SK-N-SH (cell line): ENCODE measurements around the gene SEC14L6. TPM values are rescaled to one million over a fixed set of nuclear protein-coding genes. Genes with fewer than 3 reads are reported as not detected.

Source experiments
- CTCF ChIA-PET: fragments of 300-600, 350-600 bp; formaldehyde crosslinking; extraction: SDS; loops from one replicate; lab custom pipeline; 2021; lab: Yijun Ruan, JAX
- POLR2A ChIA-PET: fragments of 350-600 bp; sonication (Branson Sonifier 250); formaldehyde crosslinking; extraction: SDS; loops from one replicate; lab custom pipeline; 2020; ENCODE audit warnings: antibody characterized with exemption, inconsistent platforms; lab: Yijun Ruan, JAX
- DNase-seq: peaks from one replicate; pipeline ENCODE4 v3.0.0; 2012
- H2AFZ ChIP-seq: fragments of 200-600 bp; sonication (generic); 2 replicates; pipeline ENCODE4 v1.8.1; 2016; ENCODE audit warnings: antibody characterized with exemption, mild to moderate bottlenecking, low read depth
- H3F3A ChIP-seq: fragments of 200-600 bp; sonication (generic); replicated peaks from 2 replicates; pipeline ENCODE3; 2016; ENCODE audit warnings: antibody characterized with exemption, mild to moderate bottlenecking; ENCODE audit not compliant: insufficient read depth
- H3K27ac ChIP-seq, 2 experiments: fragments of 200-500 bp in 1 of 2; fragments of 200-600 bp in 1 of 2; sonication (Bioruptor generic) in 1 of 2; sonication (generic), shearing (Covaris generic) in 1 of 2; 2 replicates each; pipeline versions ENCODE4 v1.5.1 to v1.6.1; 2014 to 2016; ENCODE audit warnings: low read depth in 2 of 2, inconsistent platforms in 1 of 2, low read length in 1 of 2, mild to moderate bottlenecking in 1 of 2, mixed read lengths in 1 of 2
- H3K27me3 ChIP-seq: fragments of 200-600 bp; sonication (generic), shearing (Covaris generic); 2 replicates; pipeline ENCODE4 v1.6.1; 2016; ENCODE audit warnings: mixed run types; ENCODE audit not compliant: insufficient read depth
- H3K36me3 ChIP-seq, 2 experiments: fragments of 200-500 bp in 1 of 2; fragments of 200-600 bp in 1 of 2; sonication (Bioruptor generic) in 1 of 2; sonication (generic) in 1 of 2; replicated peaks in 1 of 2; 2 replicates each; pipeline versions ENCODE3 to v1.5.1; 2014 to 2016; ENCODE audit warnings: low read length in 1 of 2, mild to moderate bottlenecking in 1 of 2; ENCODE audit not compliant: insufficient read depth in 2 of 2, control insufficient read depth in 1 of 2
- H3K4me1 ChIP-seq, 2 experiments: fragments of 200-500 bp in 1 of 2; fragments of 200-600 bp in 1 of 2; sonication (Bioruptor generic) in 1 of 2; sonication (generic), shearing (Covaris generic) in 1 of 2; 2 replicates each; pipeline versions ENCODE4 v1.5.1 to v1.6.1; 2014 to 2016; ENCODE audit warnings: low read depth in 1 of 2, low read length in 1 of 2, mixed run types in 1 of 2; ENCODE audit not compliant: insufficient read depth in 2 of 2, control insufficient read depth in 1 of 2
- H3K4me2 ChIP-seq: fragments of 200-600 bp; sonication (generic), shearing (Covaris generic); 2 replicates; pipeline ENCODE4 v1.6.1; 2017; ENCODE audit warnings: mixed run types
- H3K4me3 ChIP-seq, 2 experiments: fragments of 200-500 bp in 1 of 2; fragments of 200-600 bp in 1 of 2; sonication (Bioruptor generic) in 1 of 2; sonication (generic), shearing (Covaris generic) in 1 of 2; 2 replicates each; pipeline versions ENCODE4 v1.5.1 to v1.8.1; 2014 to 2016; ENCODE audit warnings: low read depth in 2 of 2, inconsistent platforms in 1 of 2, low read length in 1 of 2, mild to moderate bottlenecking in 1 of 2, mixed read lengths in 1 of 2, moderate library complexity in 1 of 2
- H3K79me2 ChIP-seq: fragments of 200-600 bp; sonication (generic); 2 replicates; pipeline ENCODE4 v1.8.1; 2017; ENCODE audit warnings: mild to moderate bottlenecking; ENCODE audit not compliant: insufficient read depth
- H3K9ac ChIP-seq: fragments of 200-600 bp; sonication (generic); 2 replicates; pipeline ENCODE4 v1.6.1; 2017; ENCODE audit warnings: mixed run types
- H3K9me2 ChIP-seq: fragments of 200-600 bp; sonication (generic); 2 replicates; pipeline ENCODE4 v1.6.1; 2017; ENCODE audit warnings: mixed run types
- H3K9me3 ChIP-seq: fragments of 200-600 bp; sonication (generic); 2 replicates; pipeline ENCODE4 v1.6.1; 2017; ENCODE audit warnings: mixed run types, mild to moderate bottlenecking, moderate library complexity
- H4K20me1 ChIP-seq: fragments of 200-600 bp; sonication (generic); 2 replicates; pipeline ENCODE4 v1.6.1; 2017; ENCODE audit warnings: mild to moderate bottlenecking, mixed run types; ENCODE audit not compliant: insufficient read depth
- EP300 ChIP-seq, 2 experiments: IDR thresholded peaks; 2 replicates each; pipeline versions ENCODE4 v1.4.0 to v1.6.1; 2012; ENCODE audit warnings: borderline replicate concordance in 1 of 2, low read depth in 1 of 2, low read length in 1 of 2
- EZH2phosphoT487 ChIP-seq: fragments of 200-600 bp; sonication (generic); IDR thresholded peaks from 2 replicates; pipeline ENCODE4 v1.6.1; 2017; ENCODE audit warnings: low read depth, mixed run types, mild to moderate bottlenecking, antibody characterized with exemption, moderate library complexity, borderline replicate concordance
- FOXJ3 ChIP-seq: sonication (generic); formaldehyde crosslinking; IDR thresholded peaks from 2 replicates; pipeline ENCODE4 v1.5.1; 2020; ENCODE audit warnings: mild to moderate bottlenecking, missing genetic modification reagents
- FOXM1 ChIP-seq: IDR thresholded peaks from 2 replicates; pipeline ENCODE4 v1.4.0; 2012; ENCODE audit warnings: low read depth, mild to moderate bottlenecking
- GABPA ChIP-seq: IDR thresholded peaks from 2 replicates; pipeline ENCODE4 v1.4.0; 2012; ENCODE audit warnings: low read depth, mild to moderate bottlenecking
- JUND ChIP-seq: IDR thresholded peaks from 2 replicates; pipeline ENCODE4 v1.4.0; 2012
- NFIC ChIP-seq: IDR thresholded peaks from 2 replicates; pipeline ENCODE4 v1.4.0; 2012; ENCODE audit warnings: borderline replicate concordance
- NRF1 ChIP-seq: IDR thresholded peaks from 2 replicates; pipeline ENCODE4 v1.6.1; 2012; ENCODE audit warnings: low read depth, mild to moderate bottlenecking, low read length
- RCOR1 ChIP-seq: fragments of 150-350 bp; IDR thresholded peaks from 2 replicates; pipeline ENCODE4 v1.6.1; 2017; ENCODE audit warnings: antibody characterized with exemption, low read length
- SIN3A ChIP-seq: IDR thresholded peaks from 2 replicates; pipeline ENCODE4 v1.6.1; 2012; ENCODE audit warnings: low read depth, mild to moderate bottlenecking, low read length, moderate library complexity, borderline replicate concordance
- SMC3 ChIP-seq: IDR thresholded peaks from 2 replicates; pipeline ENCODE4 v1.6.1; 2012; ENCODE audit warnings: low read depth, low read length, improper control_type of control experiment
- TAF1 ChIP-seq: IDR thresholded peaks from 2 replicates; pipeline ENCODE4 v1.6.1; 2012; ENCODE audit warnings: low read depth, mild to moderate bottlenecking, low read length, moderate library complexity, borderline replicate concordance
- TCF12 ChIP-seq: IDR thresholded peaks from 2 replicates; pipeline ENCODE4 v1.4.0; 2012
- TEAD4 ChIP-seq: IDR thresholded peaks from 2 replicates; pipeline ENCODE4 v1.4.0; 2012; ENCODE audit warnings: mild to moderate bottlenecking, borderline replicate concordance; ENCODE audit not compliant: insufficient read depth
- WGBS: methylation state at CpG from one replicate; pipeline ENCODE4 v1.1.6; 2017; ENCODE audit warnings: low lambda C conversion rate; 5-methylcytosine and 5-hydroxymethylcytosine counted together
- polyA plus RNA-seq, 3 experiments: library from polyadenylated mRNA; depleted of rRNA; stranded (reverse); fragments of >200 nt; gene quantifications; 2 replicates each; pipeline ENCODE4 v1.2.3, GENCODE V29; 2012
- TF ChIP-seq, protein P1 (sequence below): fragments of 150-350 bp; IDR thresholded peaks from 2 replicates; pipeline ENCODE4 v1.6.1; 2017; ENCODE audit warnings: antibody characterized with exemption, low read length, low read depth, borderline replicate concordance
- TF ChIP-seq, protein P2 (sequence below): IDR thresholded peaks from 2 replicates; pipeline ENCODE4 v1.6.1; 2012; ENCODE audit warnings: mild to moderate bottlenecking, low read depth, low read length, moderate library complexity
- TF ChIP-seq, protein P3 (sequence below): fragments of 200-600 bp; sonication (generic); IDR thresholded peaks from 2 replicates; pipeline ENCODE4 v1.6.1; 2017; ENCODE audit warnings: antibody characterized with exemption, mild to moderate bottlenecking, moderate library complexity

The SEC14L6 gene
- polyA plus RNA-seq, 1 of the 3 experiments (the other 2 are of a cell fraction), result not detected

DNA sequence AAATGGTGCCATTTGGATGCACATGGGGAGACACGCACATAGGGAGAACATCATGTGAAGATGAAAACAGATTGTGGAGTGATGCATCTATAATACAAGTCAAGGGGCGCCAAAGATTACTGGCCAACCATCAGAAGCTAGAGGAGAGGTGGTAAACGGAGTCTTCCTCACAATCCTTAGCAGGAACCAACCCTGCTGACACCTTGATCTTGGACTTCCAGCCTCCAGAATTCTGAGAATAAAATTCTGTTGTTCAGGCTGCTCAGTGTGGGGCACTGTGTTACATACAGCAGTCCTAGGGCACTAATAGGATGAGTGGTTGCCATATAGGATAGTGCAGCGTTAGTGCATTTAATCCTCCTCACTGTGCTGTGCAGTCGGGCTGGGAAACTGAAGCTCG is 33.1 kb downstream of the SEC14L6 start:
- POLR2A ChIA-PET, result interaction anchor here (1.4 kb wide), 1 partner anchor 10 kb away, joined by 3 read pairs; no protein-coding TSS in a partner anchor
- Histone ChIP-seq H3K79me2 (no peaks in the 10 kb centered on the region), H3K27ac (no peak overlapping the region), H3K4me1 (no peaks in the 10 kb centered on the region), H3K9me2 (no peaks in the 10 kb centered on the region), H3K27me3 (peaks cover 7% of the 10 kb centered on the region; the same call in 1 of the 2 replicates), H3K4me2 (no peak overlapping the region), H3F3A (no peaks in the 10 kb centered on the region), H3K36me3 (no peaks in the 10 kb centered on the region), H3K4me3 (no peak overlapping the region), H3K9me3 (no peaks in the 10 kb centered on the region), H3K9ac (no peak overlapping the region), H4K20me1 (no peaks in the 10 kb centered on the region), H2AFZ (no peak overlapping the region)
- no peak for TF ChIP-seq TAF1
- no peak for TF ChIP-seq EZH2phosphoT487
- TF ChIP-seq NFIC, result no peak
- TF ChIP-seq, protein P1, sequence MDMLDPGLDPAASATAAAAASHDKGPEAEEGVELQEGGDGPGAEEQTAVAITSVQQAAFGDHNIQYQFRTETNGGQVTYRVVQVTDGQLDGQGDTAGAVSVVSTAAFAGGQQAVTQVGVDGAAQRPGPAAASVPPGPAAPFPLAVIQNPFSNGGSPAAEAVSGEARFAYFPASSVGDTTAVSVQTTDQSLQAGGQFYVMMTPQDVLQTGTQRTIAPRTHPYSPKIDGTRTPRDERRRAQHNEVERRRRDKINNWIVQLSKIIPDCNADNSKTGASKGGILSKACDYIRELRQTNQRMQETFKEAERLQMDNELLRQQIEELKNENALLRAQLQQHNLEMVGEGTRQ, result no peak
- TF ChIP-seq RCOR1, result no peak
- TF ChIP-seq, protein P2, sequence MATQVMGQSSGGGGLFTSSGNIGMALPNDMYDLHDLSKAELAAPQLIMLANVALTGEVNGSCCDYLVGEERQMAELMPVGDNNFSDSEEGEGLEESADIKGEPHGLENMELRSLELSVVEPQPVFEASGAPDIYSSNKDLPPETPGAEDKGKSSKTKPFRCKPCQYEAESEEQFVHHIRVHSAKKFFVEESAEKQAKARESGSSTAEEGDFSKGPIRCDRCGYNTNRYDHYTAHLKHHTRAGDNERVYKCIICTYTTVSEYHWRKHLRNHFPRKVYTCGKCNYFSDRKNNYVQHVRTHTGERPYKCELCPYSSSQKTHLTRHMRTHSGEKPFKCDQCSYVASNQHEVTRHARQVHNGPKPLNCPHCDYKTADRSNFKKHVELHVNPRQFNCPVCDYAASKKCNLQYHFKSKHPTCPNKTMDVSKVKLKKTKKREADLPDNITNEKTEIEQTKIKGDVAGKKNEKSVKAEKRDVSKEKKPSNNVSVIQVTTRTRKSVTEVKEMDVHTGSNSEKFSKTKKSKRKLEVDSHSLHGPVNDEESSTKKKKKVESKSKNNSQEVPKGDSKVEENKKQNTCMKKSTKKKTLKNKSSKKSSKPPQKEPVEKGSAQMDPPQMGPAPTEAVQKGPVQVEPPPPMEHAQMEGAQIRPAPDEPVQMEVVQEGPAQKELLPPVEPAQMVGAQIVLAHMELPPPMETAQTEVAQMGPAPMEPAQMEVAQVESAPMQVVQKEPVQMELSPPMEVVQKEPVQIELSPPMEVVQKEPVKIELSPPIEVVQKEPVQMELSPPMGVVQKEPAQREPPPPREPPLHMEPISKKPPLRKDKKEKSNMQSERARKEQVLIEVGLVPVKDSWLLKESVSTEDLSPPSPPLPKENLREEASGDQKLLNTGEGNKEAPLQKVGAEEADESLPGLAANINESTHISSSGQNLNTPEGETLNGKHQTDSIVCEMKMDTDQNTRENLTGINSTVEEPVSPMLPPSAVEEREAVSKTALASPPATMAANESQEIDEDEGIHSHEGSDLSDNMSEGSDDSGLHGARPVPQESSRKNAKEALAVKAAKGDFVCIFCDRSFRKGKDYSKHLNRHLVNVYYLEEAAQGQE, result no peak
- TF ChIP-seq NRF1, result no peak
- no peak for TF ChIP-seq FOXM1
- TF ChIP-seq TCF12, result no peak
- WGBS, result 61% methylated on average over 3 of the region's 6 CpGs
- DNase-seq, result no peak
- CTCF ChIA-PET, result no interaction called here

DNA sequence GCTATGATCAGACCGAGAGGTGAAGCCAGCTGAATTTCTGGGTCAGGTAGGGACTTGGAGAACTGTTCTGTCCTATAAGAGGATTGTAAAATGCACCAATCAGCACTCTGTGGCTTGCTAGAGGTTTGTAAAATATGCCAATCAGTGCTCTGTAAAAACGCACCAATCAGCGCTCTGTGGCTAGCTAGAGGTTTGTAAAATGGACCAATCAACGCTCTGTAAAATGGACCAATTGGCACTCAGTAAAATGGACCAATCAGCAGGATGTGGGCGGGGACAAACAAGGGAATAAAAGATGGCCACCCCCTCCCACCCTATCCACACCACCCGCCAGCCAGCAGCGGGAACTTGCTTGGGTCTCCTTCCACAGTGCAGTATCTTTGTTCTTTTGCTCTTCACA is 34.6 kb downstream of the SEC14L6 start:
- Histone ChIP-seq H3K27me3 (peaks cover 7% of the 10 kb centered on the region; the same call in 1 of the 2 replicates), H3K9me3 (no peaks in the 10 kb centered on the region), H3K79me2 (no peaks in the 10 kb centered on the region), H3K4me2 (no peak overlapping the region), H3F3A (no peaks in the 10 kb centered on the region), H3K9ac (no peak overlapping the region), H3K4me1 (no peaks in the 10 kb centered on the region), H4K20me1 (no peaks in the 10 kb centered on the region), H3K36me3 (no peaks in the 10 kb centered on the region), H3K4me3 (no peak overlapping the region), H3K9me2 (no peaks in the 10 kb centered on the region), H3K27ac (no peak overlapping the region), H2AFZ (no peak overlapping the region)
- POLR2A ChIA-PET, result no interaction called here
- TF ChIP-seq JUND (no peak), TEAD4 (no peak), EP300 (IDR thresholded peaks at IDR 0.05; ENCODE audit: borderline replicate concordance in 1 of 2, low read depth in 1 of 2, low read length in 1 of 2) (no peak), SIN3A (no peak), NRF1 (no peak), FOXJ3 (CRISPR knock-in tag) (no peak), NFIC (no peak), SMC3 (no peak), GABPA (no peak)
- TF ChIP-seq, protein P3, sequence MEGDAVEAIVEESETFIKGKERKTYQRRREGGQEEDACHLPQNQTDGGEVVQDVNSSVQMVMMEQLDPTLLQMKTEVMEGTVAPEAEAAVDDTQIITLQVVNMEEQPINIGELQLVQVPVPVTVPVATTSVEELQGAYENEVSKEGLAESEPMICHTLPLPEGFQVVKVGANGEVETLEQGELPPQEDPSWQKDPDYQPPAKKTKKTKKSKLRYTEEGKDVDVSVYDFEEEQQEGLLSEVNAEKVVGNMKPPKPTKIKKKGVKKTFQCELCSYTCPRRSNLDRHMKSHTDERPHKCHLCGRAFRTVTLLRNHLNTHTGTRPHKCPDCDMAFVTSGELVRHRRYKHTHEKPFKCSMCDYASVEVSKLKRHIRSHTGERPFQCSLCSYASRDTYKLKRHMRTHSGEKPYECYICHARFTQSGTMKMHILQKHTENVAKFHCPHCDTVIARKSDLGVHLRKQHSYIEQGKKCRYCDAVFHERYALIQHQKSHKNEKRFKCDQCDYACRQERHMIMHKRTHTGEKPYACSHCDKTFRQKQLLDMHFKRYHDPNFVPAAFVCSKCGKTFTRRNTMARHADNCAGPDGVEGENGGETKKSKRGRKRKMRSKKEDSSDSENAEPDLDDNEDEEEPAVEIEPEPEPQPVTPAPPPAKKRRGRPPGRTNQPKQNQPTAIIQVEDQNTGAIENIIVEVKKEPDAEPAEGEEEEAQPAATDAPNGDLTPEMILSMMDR, result no peak
- CTCF ChIA-PET, result no interaction called here
- DNase-seq, result no peak
- 70% methylated on average over 7 of the region's 7 CpGs for WGBS
